Measurements from ENCODE around the gene GPRC5C.

Gene GPRC5C

GRCh38 chr17:74407384-74407783, 24.5 kb upstream of the GPRC5C start:
- no peak for DNase-seq

GRCh38 chr17:74408262-74408661, 23.6 kb upstream of the GPRC5C start:
- DNase-seq: peak; percentile 92

GRCh38 chr17:74408815-74409214, 23.1 kb upstream of the GPRC5C start:
- peak; percentile 98 for DNase-seq

GRCh38 chr17:74410001-74410443, 21.9 kb upstream of the GPRC5C start:
- peak; percentile 75 for DNase-seq

GRCh38 chr17:74412581-74412980, 19.3 kb upstream of the GPRC5C start:
- DNase-seq: no peak

- no peak for DNase-seq
Measured at GRCh38 chr17:74413491-74413890, 18.4 kb upstream of the GPRC5C start.

GRCh38 chr17:74414510-74414909, 17.4 kb upstream of the GPRC5C start:
- peak; percentile 42 for DNase-seq

GRCh38 chr17:74415608-74416396, 16.1 kb upstream of the GPRC5C start:
- DNase-seq: no peak

- peak; percentile 94 for DNase-seq
Measured at GRCh38 chr17:74417178-74418045, 14.5 kb upstream of the GPRC5C start.

GRCh38 chr17:74419928-74420411, 11.9 kb upstream of the GPRC5C start:
- peak; percentile 67 for DNase-seq

- DNase-seq: no peak
Measured at GRCh38 chr17:74424117-74424516, 7.8 kb upstream of the GPRC5C start.

- peak; percentile 72 for DNase-seq
Measured at GRCh38 chr17:74424657-74425056, 7.2 kb upstream of the GPRC5C start.

- peak; percentile 18 for DNase-seq
Measured at GRCh38 chr17:74426551-74427047, 5.3 kb upstream of the GPRC5C start.

GRCh38 chr17:74427048-74427762, 4.7 kb upstream of the GPRC5C start:
- DNase-seq: peak; percentile 56

- no peak for DNase-seq
Measured at GRCh38 chr17:74427763-74428153, 4.1 kb upstream of the GPRC5C start.

- peak; percentile 85 for DNase-seq
Measured at GRCh38 chr17:74429604-74430384, 2.1 kb upstream of the GPRC5C start.

- DNase-seq: no peak
Measured at GRCh38 chr17:74430385-74430705, 1.5 kb upstream of the GPRC5C start.

GRCh38 chr17:74430706-74431567, 951 bp upstream of the GPRC5C start:
- DNase-seq: peak; percentile 99

GRCh38 chr17:74432424-74432690, 469 bp downstream of the GPRC5C start:
- DNase-seq: peak; percentile 73

- peak; percentile 45 for DNase-seq
Measured at GRCh38 chr17:74432766-74433391, 991 bp downstream of the GPRC5C start.

Data from DMS53 (cell line).